Endothelial cell of umbilical vein (primary cell): ENCODE data around the gene PRKAB2. TPM values are rescaled to one million over a fixed set of nuclear protein-coding genes. Genes with fewer than 3 reads are reported as not detected.

Source experiments
- BruUV-seq: library from RNA; stranded (reverse); fragments of 400-500 nt; replicated peaks from 2 replicates; lab custom pipeline; 2021; lab: Mats Ljungman, UMichigan
- CTCF ChIA-PET: fragments of 300-600, 350-600 bp; sonication (Branson Sonifier 250); formaldehyde crosslinking; loops from one replicate; lab custom pipeline; 2021; ENCODE audit warnings: antibody characterized with exemption, inconsistent platforms; lab: Charles Lee
- POLR2A ChIA-PET: fragments of 300-600, 350-600 bp; sonication (Branson Sonifier 250); formaldehyde crosslinking; loops from one replicate; lab custom pipeline; 2021; ENCODE audit warnings: antibody characterized with exemption, inconsistent platforms; lab: Charles Lee
- DNase-seq: peaks from one replicate; pipeline ENCODE4 v3.0.0-alpha.2; 2011; ENCODE audit warnings: low read depth, low spot score
- FAIRE-seq: peaks from 2 replicates; lab custom pipeline; 2011; peaks lifted over from hg19 to GRCh38; lab: Jason Lieb, UNC
- H2AFZ ChIP-seq: 2 replicates; pipeline ENCODE4 v1.6.0; 2012; ENCODE audit warnings: low read depth, low read length, control low read depth, inconsistent platforms
- H3K27ac ChIP-seq: 2 replicates; pipeline ENCODE4 v1.5.1; 2011; ENCODE audit warnings: low read depth, mild to moderate bottlenecking, control low read depth, low read length, moderate library complexity; ENCODE audit not compliant: insufficient read depth
- H3K27me3 ChIP-seq, 2 experiments: 2 replicates each; pipeline versions ENCODE4 v1.6.0 to v1.6.1; 2011; ENCODE audit warnings: low read length in 2 of 2, mixed read lengths in 1 of 2; ENCODE audit not compliant: control insufficient read depth in 2 of 2, insufficient read depth in 2 of 2
- H3K36me3 ChIP-seq, 2 experiments: 2 replicates in 1 of 2; 3 replicates in 1 of 2; pipeline ENCODE4 v1.5.1; 2011; ENCODE audit warnings: low read length in 2 of 2, mild to moderate bottlenecking in 1 of 2, moderate library complexity in 1 of 2; ENCODE audit not compliant: control insufficient read depth in 2 of 2, insufficient read depth in 2 of 2; ENCODE audit errors: extremely low read depth in 1 of 2
- H3K4me1 ChIP-seq: 3 replicates; pipeline ENCODE4 v1.5.1; 2011; ENCODE audit warnings: mild to moderate bottlenecking, low read length; ENCODE audit not compliant: control insufficient read depth, insufficient read depth; ENCODE audit errors: extremely low read depth
- H3K4me2 ChIP-seq: 2 replicates; pipeline ENCODE4 v1.6.1; 2011; ENCODE audit warnings: low read length, control low read depth, mixed read lengths; ENCODE audit not compliant: insufficient read depth
- H3K4me3 ChIP-seq, 3 experiments: fragments of 200-600 bp in 1 of 3; sonication (generic), shearing (Covaris generic) in 1 of 3; replicated peaks in 1 of 3; 2 replicates each; pipeline ENCODE4 v1.5.1; 2011 to 2016; ENCODE audit warnings: control low read depth in 3 of 3, low read length in 3 of 3, mild to moderate bottlenecking in 2 of 3, inconsistent platforms in 1 of 3, low read depth in 1 of 3, moderate library complexity in 1 of 3; ENCODE audit not compliant: insufficient read depth in 1 of 3
- H3K79me2 ChIP-seq: 2 replicates; pipeline ENCODE4 v1.6.0; 2012; ENCODE audit warnings: low read length, inconsistent platforms; ENCODE audit not compliant: control insufficient read depth, insufficient read depth
- H3K9ac ChIP-seq: replicated peaks from 2 replicates; pipeline ENCODE3; 2011; ENCODE audit warnings: low read length, control low read depth; ENCODE audit not compliant: insufficient read depth; ENCODE audit errors: extremely low read depth
- H3K9me1 ChIP-seq: replicated peaks from 3 replicates; pipeline ENCODE4 v1.6.0; 2011; ENCODE audit warnings: mild to moderate bottlenecking, low read length; ENCODE audit not compliant: control insufficient read depth, insufficient read depth; ENCODE audit errors: extremely low read depth
- H3K9me3 ChIP-seq: replicated peaks from 2 replicates; pipeline ENCODE4 v1.5.1; 2012; ENCODE audit warnings: low read length, inconsistent platforms; ENCODE audit not compliant: control insufficient read depth, insufficient read depth
- H4K20me1 ChIP-seq: replicated peaks from 2 replicates; pipeline ENCODE3; 2011; ENCODE audit warnings: mild to moderate bottlenecking, low read length; ENCODE audit not compliant: control insufficient read depth, insufficient read depth; ENCODE audit errors: extremely low read depth
- CTCF ChIP-seq, 2 donors: IDR thresholded peaks; 1 replicate in 1 of 2; 2 replicates in 1 of 2; pipeline ENCODE4 v1.5.1; 2011; ENCODE audit warnings: low read length in 2 of 2, mild to moderate bottlenecking in 2 of 2, moderate library complexity in 2 of 2, control low read depth in 1 of 2, inconsistent platforms in 1 of 2, low read depth in 1 of 2; ENCODE audit not compliant: insufficient read depth in 1 of 2; ENCODE audit errors: extremely low read depth in 1 of 2
- EZH2 ChIP-seq: IDR thresholded peaks from 2 replicates; pipeline ENCODE4 v1.6.1; 2012; ENCODE audit warnings: borderline replicate concordance, low read depth, mild to moderate bottlenecking, moderate library complexity, low read length, inconsistent platforms; ENCODE audit not compliant: severe bottlenecking
- FOS ChIP-seq: IDR thresholded peaks from 2 replicates; pipeline ENCODE4 v1.6.1; 2011; ENCODE audit warnings: mild to moderate bottlenecking, low read length, moderate library complexity, borderline replicate concordance; ENCODE audit not compliant: insufficient read depth
- GATA2 ChIP-seq: IDR thresholded peaks from 2 replicates; pipeline ENCODE4 v1.7.0; 2011; ENCODE audit warnings: low read depth, mild to moderate bottlenecking, moderate library complexity, mixed read lengths, low read length; ENCODE audit not compliant: insufficient read length, insufficient read depth
- JUN ChIP-seq: IDR thresholded peaks from 2 replicates; pipeline ENCODE4 v1.6.1; 2011; ENCODE audit warnings: borderline replicate concordance, low read depth; ENCODE audit not compliant: insufficient read length, insufficient read depth
- MAX ChIP-seq: IDR thresholded peaks from 2 replicates; pipeline ENCODE4 v1.6.1; 2011; ENCODE audit not compliant: insufficient read depth, insufficient read length
- POLR2A ChIP-seq: IDR thresholded peaks from 2 replicates; pipeline ENCODE4 v1.6.1; 2012; ENCODE audit warnings: low read depth, mild to moderate bottlenecking, control low read depth, low read length
- POLR2AphosphoS5 ChIP-seq: IDR thresholded peaks from 2 replicates; pipeline ENCODE4 v1.6.1; 2012; ENCODE audit warnings: low read depth, mild to moderate bottlenecking, control low read depth, low read length, moderate library complexity; ENCODE audit not compliant: insufficient read depth
- dilution Hi-C: fragments of 300-500 bp; cut with MboI; formaldehyde crosslinking; loops from one replicate; pipeline ENCODE4 v1.15.0; 2019; ENCODE audit warnings: low sequenced_read_pairs; ENCODE audit not compliant: extremely low pct_ligation_motif_present
- intact Hi-C: fragments of 100-400 bp; cut with micrococcal nuclease; formaldehyde crosslinking; loops from one replicate; pipeline ENCODE4 v1.10.0; 2022
- polyA plus RNA-seq, 4 experiments: library from polyadenylated mRNA; depleted of rRNA in 3 of 4; stranded (reverse) in 3 of 4; unstranded in 1 of 4; fragments of >200 nt; gene quantifications; 2 replicates each; pipeline versions ENCODE4 v1.2.1 to v1.2.3, GENCODE V29; 2011 to 2012; ENCODE audit warnings: missing spikeins in 1 of 4
- total RNA-seq: library from RNA; stranded (reverse); gene quantifications from 2 replicates; pipeline ENCODE4 v1.2.3, GENCODE V29; 2021

The PRKAB2 gene
- total and polyA plus RNA-seq, 2 donors (not counting 3 experiments of a cell fraction or from before 2014, with no cell fraction given): 6.2 to 7.4 TPM

- H3K4me2 ChIP-seq: no peak overlapping the region
- dilution Hi-C loops: no loop called here
- H3K27me3 ChIP-seq: no peaks in the 10 kb centered on the region
- H3K9me3 ChIP-seq: no peaks in the 10 kb centered on the region
- no peaks in the 10 kb centered on the region for H3K9me1 ChIP-seq
- POLR2A ChIA-PET: interaction anchor here (1.3 kb wide), 1 partner anchor 84 kb away, joined by 5 read pairs; no protein-coding TSS in a partner anchor
- intact Hi-C loops: no loop called here
- no peak overlapping the region for H2AFZ ChIP-seq
- no peak overlapping the region for H3K4me3 ChIP-seq
- DNase-seq: peak; percentile 26
- H3K27ac ChIP-seq: no peak overlapping the region
- TF ChIP-seq POLR2AphosphoS5 (no peak), FOS (no peak), JUN (no peak), CTCF (IDR thresholded peaks at IDR 0.05; ENCODE audit: extremely low read depth in 1 of 2, insufficient read depth in 1 of 2, low read depth in 1 of 2, low read length in 2 of 2) (no peak), MAX (no peak), GATA2 (no peak), EZH2 (no peak), POLR2A (no peak)
- BruUV-seq: no TSS peak
- H3K4me1 ChIP-seq: peaks cover 10% of the 10 kb centered on the region
- no peaks in the 10 kb centered on the region for H3K36me3 ChIP-seq
- no peak for FAIRE-seq
- peaks cover 13% of the 10 kb centered on the region for H3K79me2 ChIP-seq
- no peaks in the 10 kb centered on the region for H4K20me1 ChIP-seq
- CTCF ChIA-PET: interaction anchor here (0.8 to 2.3 kb wide), 3 partner anchors 9 to 74 kb away, joined by 3 to 7 read pairs (median 5); partner anchors contain the start of gene CHD1L
- H3K9ac ChIP-seq: no peak overlapping the region
Observed at GRCh38 chr1:147168626-147169058, 3.6 kb downstream of the PRKAB2 start.
